Cardiac fibroblast (primary cell): ENCODE data around the gene OR13J1.

Experiments used
- DNase-seq, 2 donors: peaks; one replicate each; pipeline versions ENCODE4 v3.0.0 to v3.0.0-alpha.2; 2010; ENCODE audit warnings: low read depth in 2 of 2
- H3K4me3 ChIP-seq, 2 donors: replicated peaks in 1 of 2; 1 replicate in 1 of 2; 2 replicates in 1 of 2; pipeline ENCODE4 v1.5.1; 2011; ENCODE audit warnings: low read depth in 2 of 2, low read length in 2 of 2, mild to moderate bottlenecking in 2 of 2, moderate library complexity in 1 of 2
- CTCF ChIP-seq: IDR thresholded peaks from one replicate; pipeline ENCODE4 v1.5.1; 2011; ENCODE audit warnings: low read depth, mild to moderate bottlenecking, low read length, inconsistent platforms

OR13J1 gene

GRCh38 chr9:35858458-35858857 lies 11.7 kb downstream of the OR13J1 start:
- no peak overlapping the region for H3K4me3 ChIP-seq
- TF ChIP-seq CTCF, result no peak
- no peak for DNase-seq

- no peak for DNase-seq
- no peak for TF ChIP-seq CTCF
- no peak overlapping the region for H3K4me3 ChIP-seq
Observed at GRCh38 chr9:35856882-35857281, 13.3 kb downstream of the OR13J1 start.

GRCh38 chr9:35856206-35856605 lies 14.0 kb downstream of the OR13J1 start:
- no peak for DNase-seq
- no peak overlapping the region for H3K4me3 ChIP-seq
- TF ChIP-seq CTCF, result no peak

DNA sequence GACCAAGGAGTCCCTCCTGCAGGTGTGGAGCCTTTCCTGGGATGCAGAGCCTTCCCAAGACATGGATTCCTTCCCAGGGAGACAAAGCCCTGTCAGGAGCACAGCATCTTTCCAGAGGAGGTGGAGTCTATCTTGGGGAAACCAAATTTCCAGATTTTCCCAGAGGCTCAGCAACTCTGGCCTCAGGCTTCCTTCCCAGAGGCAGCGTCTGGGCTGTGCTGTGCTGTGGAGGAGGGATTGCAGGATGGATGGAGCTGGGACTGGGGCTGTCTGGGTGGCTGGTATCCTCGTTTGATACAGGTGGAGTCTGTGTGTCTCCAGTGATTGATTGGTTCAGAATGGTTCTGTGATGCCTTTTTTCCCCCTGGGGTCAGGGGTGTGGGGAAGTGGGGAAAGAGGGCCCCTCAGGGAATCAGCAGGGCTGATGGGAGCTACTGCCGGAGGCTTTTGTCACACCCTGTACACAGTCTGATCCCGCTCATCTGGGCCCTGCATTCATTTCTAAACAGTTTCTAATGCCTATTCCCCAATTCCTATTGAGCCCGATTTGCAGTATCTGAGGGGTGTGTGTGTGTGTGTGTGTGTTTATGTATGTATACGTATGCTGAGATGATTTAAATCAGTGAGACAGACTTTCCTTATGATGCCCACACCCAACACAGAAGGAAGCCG lies 16.0 kb downstream of the OR13J1 start:
- no peak for TF ChIP-seq CTCF

GRCh38 chr9:35852876-35853865 lies 17.0 kb downstream of the OR13J1 start:
- no peak for DNase-seq
- H3K4me3 ChIP-seq, result no peak overlapping the region

More for the DNA sequence above, 16.0 kb downstream of the OR13J1 start:
- no peak overlapping the region for H3K4me3 ChIP-seq
- DNase-seq, result no peak

GRCh38 chr9:35852267-35852815 lies 17.9 kb downstream of the OR13J1 start:
- no peak for TF ChIP-seq CTCF
- H3K4me3 ChIP-seq, result no peak overlapping the region
- no peak for DNase-seq

More at GRCh38 chr9:35852876-35853865, 17.0 kb downstream of the OR13J1 start:
- TF ChIP-seq CTCF, result no peak
